NCI-H2227 (cell line): Measurements from ENCODE around the gene DCTN5.
"Not testable (repeated sequence)": the region's sequence is repeated elsewhere in the genome, so short reads cannot be mapped to it uniquely, and the experiment has no call there.

ENCODE experiments used
- DNase-seq: peaks from one replicate; lab custom pipeline; 2025; ENCODE audit not compliant: unreplicated experiment; lab: John Stamatoyannopoulos, UW

DCTN5 gene

DNA sequence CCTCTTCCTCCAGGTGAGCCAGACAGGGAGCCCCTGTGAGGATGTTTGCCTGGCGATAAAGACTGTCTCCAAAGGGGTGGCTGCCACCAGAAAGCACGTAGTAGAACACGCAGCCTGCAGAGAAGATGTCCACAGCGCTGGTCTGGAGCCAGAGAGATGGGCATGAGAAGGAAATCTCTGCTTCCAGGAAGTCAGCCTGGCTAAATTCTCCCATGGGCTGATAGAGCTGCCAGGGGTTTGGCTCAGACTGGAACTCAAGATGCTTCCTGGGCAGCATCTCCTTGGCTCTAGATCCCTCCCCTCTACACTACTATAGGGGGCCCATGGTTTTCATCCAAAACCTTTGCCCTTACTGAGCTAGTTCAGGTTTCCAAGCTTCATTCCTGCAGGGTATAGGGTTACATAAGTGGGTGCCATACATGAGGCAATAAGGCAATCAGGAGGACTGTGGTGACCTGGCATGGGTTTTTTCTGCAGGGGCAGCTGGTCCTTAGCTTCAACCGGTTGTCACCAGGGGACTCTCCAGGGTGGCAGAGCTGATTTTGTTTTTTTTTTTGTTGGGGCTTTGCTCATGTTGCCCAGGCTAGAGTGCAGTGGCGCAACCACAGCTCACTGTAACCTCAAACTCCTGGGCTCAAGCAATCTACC is 51.0 kb downstream of the DCTN5 start:
- no peak for DNase-seq

GRCh38 chr16:23694265-23694643 is 53.0 kb downstream of the DCTN5 start:
- no peak for DNase-seq

DNA sequence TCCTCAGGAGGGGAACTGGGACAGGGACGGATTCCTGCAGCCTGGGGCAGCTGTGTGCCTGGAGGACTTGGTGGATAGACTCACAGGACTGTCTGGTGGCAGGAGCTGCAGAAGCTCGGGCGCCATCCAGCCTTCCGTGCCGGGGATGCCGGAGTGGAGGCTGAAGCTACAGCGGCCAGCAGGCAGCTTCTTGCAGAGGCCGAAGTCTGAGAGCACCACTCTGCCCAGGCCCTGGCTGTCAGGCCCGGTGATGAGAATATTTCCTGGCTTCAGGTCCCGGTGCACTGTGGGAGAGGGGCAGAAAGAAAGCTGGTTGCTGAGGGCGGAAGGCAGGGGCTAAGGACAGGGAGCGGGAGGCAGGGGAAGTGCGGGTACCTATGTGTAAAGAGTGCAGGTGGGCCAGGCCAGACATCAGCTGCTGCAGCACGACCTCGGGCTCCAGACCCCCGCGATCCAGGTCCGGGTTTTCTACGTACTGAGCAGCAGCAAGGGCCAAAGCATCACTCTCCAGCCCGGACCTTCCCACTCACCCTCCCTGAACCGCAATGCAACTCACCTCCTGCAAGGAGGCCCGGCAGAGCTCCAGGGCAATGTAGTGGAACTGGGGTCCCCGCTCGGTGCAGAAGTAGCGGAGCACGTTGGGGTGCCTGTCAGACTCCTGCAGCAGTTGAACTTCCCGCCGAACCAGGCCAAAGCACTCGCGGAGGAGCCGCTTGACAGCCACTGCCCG is 53.5 kb downstream of the DCTN5 start:
- DNase-seq = peak; percentile 63

GRCh38 chr16:23695756-23696155 is 54.5 kb downstream of the DCTN5 start:
- DNase-seq = no peak

- no peak for DNase-seq
Measured at GRCh38 chr16:23699100-23699499, 57.8 kb downstream of the DCTN5 start.

GRCh38 chr16:23700093-23700492 is 58.8 kb downstream of the DCTN5 start:
- no peak for DNase-seq

DNA sequence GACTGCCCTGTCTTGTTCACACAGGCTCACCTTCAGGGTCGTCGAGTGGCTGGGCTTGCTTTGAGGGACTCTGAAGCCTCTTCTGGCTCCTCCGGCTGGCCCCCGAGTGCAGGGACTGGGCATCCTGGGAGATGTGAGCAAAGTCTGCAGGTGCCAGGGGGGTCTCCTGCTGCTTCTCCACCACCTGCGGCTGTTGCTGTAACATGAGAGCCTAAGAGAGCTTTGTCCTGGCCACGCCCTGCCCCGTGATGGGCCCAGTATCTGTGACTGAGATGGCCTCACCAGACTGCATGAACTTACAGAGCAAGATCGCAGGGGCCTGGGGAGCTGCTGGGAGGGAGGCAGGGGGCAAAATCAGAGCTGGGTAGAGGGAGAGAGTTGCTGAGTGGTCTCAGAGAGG is 59.2 kb downstream of the DCTN5 start:
- DNase-seq = no peak

DNA sequence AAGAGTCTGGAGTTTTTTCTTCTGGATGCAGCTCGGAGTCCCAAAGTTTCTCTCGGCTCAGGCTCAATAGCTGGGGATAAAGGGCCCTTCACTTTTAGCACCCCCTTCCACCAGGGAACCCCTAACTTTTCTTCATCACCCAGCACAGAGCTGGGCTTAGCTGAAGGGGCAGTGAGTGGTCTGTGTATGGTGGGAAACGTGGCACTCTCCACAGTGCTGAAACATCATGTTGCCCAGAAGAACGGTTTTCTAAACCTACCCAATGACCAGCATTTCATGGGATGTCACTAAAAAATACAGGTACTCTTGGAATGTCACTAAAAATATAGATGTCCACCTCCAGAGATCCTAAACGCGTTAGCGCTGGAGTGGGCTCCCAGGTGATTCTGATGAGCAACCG is 59.8 kb downstream of the DCTN5 start:
- DNase-seq = no peak

GRCh38 chr16:23702951-23703350 is 61.7 kb downstream of the DCTN5 start:
- DNase-seq = no peak

- DNase-seq = no peak
Measured at GRCh38 chr16:23704772-23705516, 63.7 kb downstream of the DCTN5 start.

GRCh38 chr16:23705517-23705902 is 64.2 kb downstream of the DCTN5 start:
- DNase-seq = no peak

DNA sequence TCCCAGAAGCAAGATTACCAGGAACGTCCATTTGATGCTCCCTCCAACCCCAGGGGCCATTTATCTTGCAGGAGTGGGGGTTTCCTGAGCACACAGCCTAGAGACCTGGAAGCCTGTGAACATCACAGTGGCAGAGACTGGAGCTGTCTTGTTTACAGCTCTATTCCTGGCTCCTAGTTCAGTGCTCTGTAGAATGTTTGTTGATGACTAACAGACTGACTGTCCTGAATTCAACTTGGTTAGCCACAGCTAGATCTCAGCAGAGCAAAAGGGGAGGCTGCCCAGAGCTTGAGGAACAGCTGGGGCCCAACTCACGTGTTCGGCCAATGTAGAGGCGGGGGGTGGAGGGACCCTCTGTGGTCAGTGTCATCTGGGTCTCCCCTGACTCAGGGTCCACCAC is 65.2 kb downstream of the DCTN5 start:
- DNase-seq = no peak

DNA sequence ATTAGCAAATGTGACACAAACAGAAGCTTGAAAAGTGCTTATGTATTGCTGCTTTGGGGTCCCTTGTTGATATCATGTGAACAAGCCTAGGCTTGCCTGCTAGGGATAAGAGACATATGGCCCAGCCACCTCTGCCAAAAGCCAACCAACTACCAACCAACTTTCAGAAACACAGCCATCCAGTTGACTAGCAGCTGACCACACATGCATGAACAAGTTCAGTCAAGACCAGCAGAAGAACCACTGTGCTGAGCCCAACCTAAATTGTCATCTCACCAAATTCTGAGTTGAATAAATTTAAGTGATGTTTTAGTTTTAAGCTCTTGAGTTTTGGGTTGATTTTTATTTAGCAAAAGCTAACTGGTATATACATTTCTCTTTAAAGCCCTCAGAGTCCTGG is 68.3 kb downstream of the DCTN5 start:
- no peak for DNase-seq

DNA sequence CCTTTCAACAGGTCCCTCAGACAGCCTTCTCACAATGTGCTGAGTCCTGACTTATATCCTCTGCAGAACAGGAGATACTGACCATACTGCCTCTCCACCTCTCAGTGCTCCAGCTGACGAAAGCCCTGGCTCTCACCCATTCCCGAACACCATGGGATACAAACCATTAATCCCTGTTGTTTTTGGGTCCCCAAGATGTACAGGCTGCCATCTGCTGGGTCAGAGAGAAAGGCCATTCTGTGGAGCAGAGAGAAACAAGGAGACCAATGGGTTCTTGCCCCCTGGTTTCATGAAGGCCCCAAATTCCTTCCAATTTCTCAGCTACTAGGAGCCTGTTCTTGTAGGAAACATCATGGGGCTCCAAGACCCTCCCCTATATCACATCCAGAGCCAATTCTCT is 68.7 kb downstream of the DCTN5 start:
- DNase-seq = no peak

DNA sequence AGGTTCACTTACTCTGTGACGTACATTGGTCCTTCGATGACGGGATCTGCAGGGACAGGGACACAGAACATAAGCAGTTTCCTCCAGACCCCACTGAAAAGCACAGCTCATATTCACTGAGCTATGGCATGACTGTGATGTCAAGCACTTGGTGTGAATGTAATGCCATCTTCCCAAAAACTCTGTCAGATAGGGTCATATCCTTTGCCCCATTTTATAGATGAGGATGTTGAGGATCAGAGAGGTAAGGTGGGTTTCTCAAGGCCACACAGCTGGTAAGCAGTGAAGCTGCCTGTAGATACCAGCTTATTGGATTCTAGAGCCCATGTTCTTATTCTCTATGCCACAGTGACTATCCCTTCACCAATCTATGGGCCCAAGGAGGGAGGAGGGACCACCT is 69.2 kb downstream of the DCTN5 start:
- no peak for DNase-seq

- no peak for DNase-seq
Measured at GRCh38 chr16:23711785-23712184, 70.5 kb downstream of the DCTN5 start.

- no peak for DNase-seq
Measured at GRCh38 chr16:23712976-23713375, 71.7 kb downstream of the DCTN5 start, which contains the start of gene ERN2. Gene ERN2 (minus strand): TSS chr16:23713222. CDS start chr16:23713187, 35 bp downstream.

GRCh38 chr16:23716484-23716883 is 75.2 kb downstream of the DCTN5 start:
- no peak for DNase-seq

DNA sequence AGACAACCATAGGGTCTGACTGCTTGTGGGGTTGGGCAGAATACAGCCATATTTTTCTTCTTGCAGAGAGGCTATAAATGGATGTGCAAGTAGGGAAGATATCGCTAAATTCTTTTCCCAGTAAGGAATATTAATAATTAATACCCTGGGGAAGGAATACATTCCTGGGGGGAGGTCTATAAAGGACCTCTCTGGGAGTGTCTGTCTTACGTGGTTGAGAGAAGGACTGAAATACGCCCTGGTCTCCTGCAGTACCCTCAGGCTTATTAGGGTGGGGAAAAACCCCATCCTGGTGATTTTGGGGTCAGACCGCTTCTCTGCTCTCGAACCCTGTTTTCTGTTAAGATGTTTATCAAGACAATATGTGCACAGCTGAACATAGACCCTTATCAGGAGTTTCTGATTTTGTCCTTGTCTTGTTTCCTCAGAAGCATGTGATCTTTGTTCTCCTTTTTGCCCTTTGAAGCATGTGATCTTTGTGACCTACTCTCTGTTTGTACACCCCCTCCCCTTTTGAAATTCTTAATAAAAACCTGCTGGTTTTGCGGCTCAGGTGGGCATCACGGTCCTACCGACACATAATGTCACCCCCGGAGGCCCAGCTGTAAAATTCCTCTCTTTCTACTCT is 81.5 kb downstream of the DCTN5 start:
- not testable (repeated sequence) for DNase-seq

DNA sequence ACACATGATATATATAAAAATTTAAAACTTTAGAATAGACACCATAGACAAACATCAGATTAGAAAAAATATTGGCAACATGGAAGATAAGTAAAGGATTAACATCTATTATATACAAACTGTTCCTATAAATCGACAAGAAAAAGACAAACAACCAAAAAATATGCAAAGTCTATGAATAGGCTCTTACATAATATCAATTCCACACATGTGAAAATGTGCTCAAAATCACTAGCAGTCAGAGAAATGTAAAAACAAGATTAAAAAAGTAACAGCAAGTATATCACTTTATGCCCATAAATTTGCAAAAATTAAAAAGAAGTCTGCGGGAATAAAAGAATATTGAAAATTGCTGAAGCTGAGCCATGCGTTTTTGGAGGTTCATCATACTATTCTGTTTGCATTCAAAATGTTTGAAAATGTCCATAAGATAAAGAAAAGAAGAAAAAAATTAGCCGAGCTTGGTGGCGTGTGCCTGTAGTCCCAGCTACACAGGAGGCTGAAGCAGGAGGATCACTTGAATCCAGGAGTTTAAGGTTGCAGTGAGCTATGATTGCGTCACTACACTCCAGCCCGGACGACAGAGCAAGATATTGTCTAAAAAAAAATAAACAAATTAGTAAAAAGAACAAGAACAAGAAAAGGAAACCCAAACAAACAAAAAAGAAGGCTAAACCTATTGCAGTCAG is 83.0 kb downstream of the DCTN5 start:
- DNase-seq = no peak

DNA sequence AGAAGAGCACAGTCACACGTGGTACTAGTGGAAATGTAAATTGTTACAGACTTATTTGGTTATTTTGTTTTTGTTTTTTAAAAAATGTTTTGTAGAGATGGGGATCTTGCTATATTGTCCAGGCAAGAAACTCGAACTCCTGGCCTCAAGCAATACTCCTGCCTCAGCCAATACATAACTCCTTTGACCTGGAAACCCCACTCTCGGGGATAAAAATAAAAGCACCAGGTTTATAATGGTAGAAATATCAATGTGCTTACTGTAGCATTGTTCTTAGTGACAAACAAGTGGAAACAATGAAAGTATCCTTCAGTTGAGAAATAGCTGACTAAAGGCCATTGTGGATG is 83.5 kb downstream of the DCTN5 start:
- DNase-seq = no peak
